Astrocyte (in vitro differentiated cells and primary cell): ENCODE measurements around the gene CXCR5. TPM values are rescaled to one million over a fixed set of nuclear protein-coding genes. Genes with fewer than 3 reads are reported as not detected.

Experiments used
- DNase-seq: peaks from one replicate; pipeline ENCODE4 v3.0.0-alpha.2; 2010; ENCODE audit warnings: low read depth
- FAIRE-seq: peaks from 2 replicates; lab custom pipeline; 2011; peaks lifted over from hg19 to GRCh38; lab: Jason Lieb, UNC
- H2AFZ ChIP-seq: 2 replicates; pipeline ENCODE4 v1.6.0; 2012; ENCODE audit warnings: low read depth, low read length, inconsistent platforms
- H3K27ac ChIP-seq: 2 replicates; pipeline ENCODE4 v1.5.1; 2011; ENCODE audit warnings: low read depth, low read length, inconsistent platforms
- H3K27me3 ChIP-seq: 2 replicates; pipeline ENCODE4 v1.6.0; 2011; ENCODE audit warnings: low read length, inconsistent platforms; ENCODE audit not compliant: insufficient read depth
- H3K36me3 ChIP-seq: 2 replicates; pipeline ENCODE4 v1.5.1; 2011; ENCODE audit warnings: low read length, inconsistent platforms; ENCODE audit not compliant: insufficient read depth
- H3K4me1 ChIP-seq: 2 replicates; pipeline ENCODE4 v1.5.1; 2011; ENCODE audit warnings: low read length, inconsistent platforms; ENCODE audit not compliant: insufficient read depth
- H3K4me2 ChIP-seq: 2 replicates; pipeline ENCODE4 v1.6.0; 2012; ENCODE audit warnings: low read length, inconsistent platforms
- H3K4me3 ChIP-seq: 2 replicates; pipeline ENCODE4 v1.5.1; 2011; ENCODE audit warnings: low read depth, mild to moderate bottlenecking, low read length, inconsistent platforms; ENCODE audit not compliant: insufficient read depth
- H3K79me2 ChIP-seq: 2 replicates; pipeline ENCODE4 v1.6.0; 2012; ENCODE audit warnings: mild to moderate bottlenecking, low read length, inconsistent platforms; ENCODE audit not compliant: insufficient read depth
- H3K9ac ChIP-seq: 2 replicates; pipeline ENCODE4 v1.6.0; 2012; ENCODE audit warnings: mild to moderate bottlenecking, low read length, inconsistent platforms
- H3K9me3 ChIP-seq: 2 replicates; pipeline ENCODE4 v1.5.1; 2012; ENCODE audit warnings: low read depth, mild to moderate bottlenecking, low read length, inconsistent platforms; ENCODE audit not compliant: insufficient read depth
- H4K20me1 ChIP-seq: 2 replicates; pipeline ENCODE4 v1.6.0; 2012; ENCODE audit warnings: low read length, inconsistent platforms; ENCODE audit not compliant: insufficient read depth
- H3K27ac Mint-ChIP-seq: one replicate; pipeline ENCODE4 v1.8.0; 2021; ENCODE audit warnings: mild to moderate bottlenecking, mixed read lengths; ENCODE audit not compliant: unreplicated experiment
- H3K27me3 Mint-ChIP-seq: one replicate; pipeline ENCODE4 v1.8.0; 2021; ENCODE audit warnings: low read depth, mixed read lengths; ENCODE audit not compliant: unreplicated experiment
- H3K36me3 Mint-ChIP-seq: one replicate; pipeline ENCODE4 v1.8.0; 2021; ENCODE audit warnings: low read depth, mixed read lengths; ENCODE audit not compliant: unreplicated experiment
- H3K4me1 Mint-ChIP-seq: one replicate; pipeline ENCODE4 v1.8.0; 2021; ENCODE audit warnings: low read depth, mixed read lengths; ENCODE audit not compliant: unreplicated experiment
- H3K4me3 Mint-ChIP-seq: one replicate; pipeline ENCODE4 v1.8.0; 2021; ENCODE audit warnings: mild to moderate bottlenecking, moderate library complexity, mixed read lengths; ENCODE audit not compliant: unreplicated experiment
- H3K9me3 Mint-ChIP-seq: one replicate; pipeline ENCODE4 v1.8.0; 2021; ENCODE audit warnings: mild to moderate bottlenecking, mixed read lengths; ENCODE audit not compliant: unreplicated experiment
- CTCF ChIP-seq: IDR thresholded peaks from 2 replicates; pipeline ENCODE4 v1.5.1; 2011; ENCODE audit warnings: low read depth, mild to moderate bottlenecking, inconsistent platforms, low read length, moderate library complexity; ENCODE audit not compliant: insufficient read depth
- EZH2 ChIP-seq: IDR thresholded peaks from 2 replicates; pipeline ENCODE4 v1.6.1; 2012; ENCODE audit warnings: mild to moderate bottlenecking, low read length, inconsistent platforms; ENCODE audit not compliant: insufficient read depth
- total RNA-seq: library from RNA; stranded (reverse); gene quantifications from 2 replicates; pipeline ENCODE4 v1.2.1, GENCODE V29; 2021

Gene CXCR5
- total RNA-seq, 1 donor from 2014 or later = 0.07 TPM

- no peak overlapping the region for H3K4me3 Mint-ChIP-seq
- no peaks in the 10 kb centered on the region for H3K9me3 Mint-ChIP-seq
- Histone ChIP-seq H3K9me3 (no peaks in the 10 kb centered on the region), H3K27me3 (no peaks in the 10 kb centered on the region), H2AFZ (no peak overlapping the region), H3K4me3 (no peak overlapping the region), H3K36me3 (peaks cover 27% of the 10 kb centered on the region), H3K79me2 (peaks cover 37% of the 10 kb centered on the region), H3K9ac (no peak overlapping the region), H4K20me1 (peaks cover 62% of the 10 kb centered on the region), H3K4me1 (no peaks in the 10 kb centered on the region), H3K4me2 (no peak overlapping the region), H3K27ac (no peak overlapping the region)
- peaks cover 7% of the 10 kb centered on the region for H3K36me3 Mint-ChIP-seq
- H3K27ac Mint-ChIP-seq = no peak overlapping the region
- FAIRE-seq = no peak
- no peak for DNase-seq
- no peaks in the 10 kb centered on the region for H3K27me3 Mint-ChIP-seq
- H3K4me1 Mint-ChIP-seq = peaks cover 17% of the 10 kb centered on the region
- TF ChIP-seq EZH2 = no peak
- no peak for TF ChIP-seq CTCF
These were observed 18.0 kb downstream of the CXCR5 start for GRCh38 chr11:118901494-118902335.

- no peak overlapping the region for H3K9ac ChIP-seq
- H3K4me3 ChIP-seq = no peak overlapping the region
- Mint-ChIP-seq H3K36me3 (peaks cover 11% of the 10 kb centered on the region), H3K4me1 (peaks cover 21% of the 10 kb centered on the region), H3K4me3 (no peak overlapping the region), H3K27me3 (no peaks in the 10 kb centered on the region), H3K9me3 (no peaks in the 10 kb centered on the region), H3K27ac (no peak overlapping the region)
- H2AFZ ChIP-seq = no peak overlapping the region
- H4K20me1 ChIP-seq = peaks cover 63% of the 10 kb centered on the region
- H3K27me3 ChIP-seq = no peaks in the 10 kb centered on the region
- peaks cover 6% of the 10 kb centered on the region for H3K4me1 ChIP-seq
- H3K27ac ChIP-seq = no peak overlapping the region
- peaks cover 45% of the 10 kb centered on the region for H3K79me2 ChIP-seq
- H3K36me3 ChIP-seq = peaks cover 28% of the 10 kb centered on the region
- H3K9me3 ChIP-seq = no peaks in the 10 kb centered on the region
- no peak for DNase-seq
- TF ChIP-seq CTCF = no peak
- no peak for TF ChIP-seq EZH2
- no peak for FAIRE-seq
- H3K4me2 ChIP-seq = no peak overlapping the region
These were observed 18.9 kb downstream of the CXCR5 start for GRCh38 chr11:118902336-118903203.
